Measurements from ENCODE around the gene NR4A3. TPM values are rescaled to one million over a fixed set of nuclear protein-coding genes. Genes with fewer than 3 reads are reported as not detected.

Gene NR4A3
- total RNA-seq, 2 experiments from 2014 or later = 112 to 113 TPM

DNA sequence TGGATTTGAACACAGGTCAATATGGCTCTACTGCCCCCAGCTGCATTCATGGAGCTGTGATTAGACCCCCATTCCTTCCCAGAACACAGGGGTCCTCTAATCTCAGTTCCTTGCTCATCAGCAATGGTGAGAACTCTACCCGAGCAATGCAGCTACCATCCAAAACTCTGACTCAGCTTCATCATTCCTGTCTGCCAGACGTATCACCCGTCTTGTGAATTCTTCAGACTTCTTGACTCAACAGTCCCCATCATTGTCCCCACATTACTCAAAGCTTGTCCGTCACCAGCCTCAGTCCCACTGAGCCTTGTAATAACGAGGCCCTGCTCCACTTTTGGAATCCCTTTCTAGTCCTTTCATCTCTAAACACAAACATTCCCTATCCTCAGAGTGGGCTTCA lies 48.4 kb downstream of the NR4A3 start:
- H3K27me3 Mint-ChIP-seq = no peaks in the 10 kb centered on the region
- H3K27ac Mint-ChIP-seq = no peak overlapping the region
- no peak for DNase-seq
- ChIA-PET CTCF (interaction anchor here (2.5 kb wide), 1 partner anchor 13 kb away, joined by 13 read pairs; no protein-coding TSS in a partner anchor), POLR2A (interaction anchor here (0.8 kb wide), 1 partner anchor 684 kb away, joined by 3 read pairs; no protein-coding TSS in a partner anchor)
- H3K9me3 Mint-ChIP-seq = no peaks in the 10 kb centered on the region
- peaks cover 24% of the 10 kb centered on the region for H3K4me1 Mint-ChIP-seq (ENCODE audit: low read depth)
- ATAC-seq = no peak
- TF ChIP-seq, protein P1, sequence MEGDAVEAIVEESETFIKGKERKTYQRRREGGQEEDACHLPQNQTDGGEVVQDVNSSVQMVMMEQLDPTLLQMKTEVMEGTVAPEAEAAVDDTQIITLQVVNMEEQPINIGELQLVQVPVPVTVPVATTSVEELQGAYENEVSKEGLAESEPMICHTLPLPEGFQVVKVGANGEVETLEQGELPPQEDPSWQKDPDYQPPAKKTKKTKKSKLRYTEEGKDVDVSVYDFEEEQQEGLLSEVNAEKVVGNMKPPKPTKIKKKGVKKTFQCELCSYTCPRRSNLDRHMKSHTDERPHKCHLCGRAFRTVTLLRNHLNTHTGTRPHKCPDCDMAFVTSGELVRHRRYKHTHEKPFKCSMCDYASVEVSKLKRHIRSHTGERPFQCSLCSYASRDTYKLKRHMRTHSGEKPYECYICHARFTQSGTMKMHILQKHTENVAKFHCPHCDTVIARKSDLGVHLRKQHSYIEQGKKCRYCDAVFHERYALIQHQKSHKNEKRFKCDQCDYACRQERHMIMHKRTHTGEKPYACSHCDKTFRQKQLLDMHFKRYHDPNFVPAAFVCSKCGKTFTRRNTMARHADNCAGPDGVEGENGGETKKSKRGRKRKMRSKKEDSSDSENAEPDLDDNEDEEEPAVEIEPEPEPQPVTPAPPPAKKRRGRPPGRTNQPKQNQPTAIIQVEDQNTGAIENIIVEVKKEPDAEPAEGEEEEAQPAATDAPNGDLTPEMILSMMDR (IDR thresholded peaks at IDR 0.05) = no peak
- H3K4me3 Mint-ChIP-seq = no peak overlapping the region
- intact Hi-C loops (cut with micrococcal nuclease) = no loop called here
- peaks cover 10% of the 10 kb centered on the region for H3K36me3 Mint-ChIP-seq (ENCODE audit: low read depth)

DNA sequence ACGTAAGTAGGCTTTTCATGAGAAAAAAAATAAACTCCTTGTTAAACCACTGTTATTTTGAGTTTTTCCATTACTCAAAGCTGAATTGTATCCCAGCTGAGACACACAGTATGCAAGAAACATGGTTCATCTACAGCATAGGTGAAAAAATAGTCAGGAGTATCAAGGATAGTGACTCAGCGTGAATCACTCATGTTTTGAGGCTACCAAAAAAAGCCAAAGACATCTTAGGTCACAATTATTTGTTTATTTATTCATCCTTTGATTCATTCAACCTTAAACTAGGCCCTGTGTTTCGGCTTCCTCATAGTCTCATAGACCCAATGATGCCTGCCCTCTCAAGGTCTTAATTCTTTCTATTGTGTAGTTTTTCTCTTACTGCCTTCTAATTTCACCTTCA lies 51.8 kb downstream of the NR4A3 start:
- TF ChIP-seq, protein P1 (IDR thresholded peaks at IDR 0.05) = no peak
- Mint-ChIP-seq H3K36me3 (ENCODE audit: low read depth) (no peaks in the 10 kb centered on the region), H3K4me3 (no peak overlapping the region), H3K9me3 (no peaks in the 10 kb centered on the region), H3K27me3 (peaks cover 3% of the 10 kb centered on the region), H3K27ac (no peak overlapping the region), H3K4me1 (ENCODE audit: low read depth) (peaks cover 14% of the 10 kb centered on the region)
- CTCF ChIA-PET = interaction anchor here (0.9 to 1.2 kb wide), 2 partner anchors 226 to 642 kb away, joined by 3 read pairs; no protein-coding TSS in a partner anchor
- POLR2A ChIA-PET = interaction anchor here (0.6 to 1.3 kb wide), 3 partner anchors 10 to 472 kb away, joined by 3 to 4 read pairs (median 3); no protein-coding TSS in a partner anchor
- DNase-seq (no peak), ATAC-seq (peak; percentile 55)
- intact Hi-C loops (cut with micrococcal nuclease) = no loop called here

DNA sequence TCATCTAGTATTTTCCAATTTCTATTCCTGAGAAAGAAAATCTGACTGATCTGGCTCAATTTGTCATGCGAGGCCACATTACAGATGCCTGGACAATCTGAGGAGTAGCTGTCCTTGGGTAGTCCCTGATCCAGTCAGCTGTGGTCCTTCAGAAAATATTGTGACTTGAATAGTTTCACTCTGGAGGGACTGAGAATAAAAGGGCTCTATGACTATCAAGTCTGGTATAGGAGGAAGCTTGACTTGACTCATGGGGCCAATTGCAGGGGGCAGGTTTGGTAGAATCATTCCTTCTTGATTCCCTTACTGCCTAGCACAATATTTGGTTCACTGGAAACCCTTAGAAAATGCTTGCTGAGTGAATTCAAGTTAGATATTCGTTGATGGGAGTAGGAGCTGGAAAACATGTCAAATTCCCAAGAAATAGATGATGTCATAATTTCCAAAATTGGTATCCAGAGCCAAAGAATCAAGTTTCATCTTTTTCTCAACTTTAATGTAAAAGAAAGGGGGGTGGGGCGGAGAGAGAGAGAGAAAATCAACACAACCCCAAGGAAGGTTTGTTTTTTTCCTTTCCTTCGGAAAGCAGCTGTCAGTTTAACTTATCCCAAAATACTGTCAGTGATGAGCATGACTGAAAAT lies 52.4 kb downstream of the NR4A3 start:
- no peaks in the 10 kb centered on the region for H3K9me3 Mint-ChIP-seq
- no peaks in the 10 kb centered on the region for H3K36me3 Mint-ChIP-seq (ENCODE audit: low read depth)
- no peak overlapping the region for H3K4me3 Mint-ChIP-seq
- ChIA-PET CTCF (interaction anchor here (0.9 to 1.2 kb wide), 2 partner anchors 226 to 643 kb away, joined by 3 read pairs; no protein-coding TSS in a partner anchor), POLR2A (interaction anchor here (0.6 kb wide), 1 partner anchor 472 kb away, joined by 3 read pairs; no protein-coding TSS in a partner anchor)
- intact Hi-C loops (cut with micrococcal nuclease) = no loop called here
- TF ChIP-seq, protein P1 (IDR thresholded peaks at IDR 0.05) = no peak
- H3K4me1 Mint-ChIP-seq (ENCODE audit: low read depth) = peaks cover 8% of the 10 kb centered on the region
- H3K27ac Mint-ChIP-seq = no peak overlapping the region
- ATAC-seq (peak; percentile 56), DNase-seq (no peak)
- peaks cover 3% of the 10 kb centered on the region for H3K27me3 Mint-ChIP-seq

DNA sequence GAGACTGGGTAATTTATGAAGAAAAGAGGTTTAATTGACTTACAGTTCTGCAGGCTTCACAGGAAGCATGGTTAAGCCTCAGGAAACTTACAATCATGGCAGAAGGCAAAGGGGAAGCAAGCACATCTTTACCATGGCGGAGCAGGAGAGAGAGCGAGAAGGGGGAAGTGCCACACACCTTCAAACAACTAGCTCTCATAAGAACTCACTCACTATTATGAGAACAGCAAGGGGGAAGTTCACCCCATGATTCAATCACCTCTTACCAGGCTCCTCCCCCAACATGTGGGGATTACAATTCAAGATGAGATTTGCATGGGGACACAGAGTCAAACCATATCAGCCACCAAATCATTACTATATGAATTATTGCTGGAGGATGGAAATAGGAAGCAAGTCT lies 54.5 kb downstream of the NR4A3 start:
- DNase-seq = no peak
- no peak overlapping the region for H3K27ac Mint-ChIP-seq
- H3K36me3 Mint-ChIP-seq (ENCODE audit: low read depth) = no peaks in the 10 kb centered on the region
- ChIA-PET CTCF (interaction anchor here (1.2 kb wide), 1 partner anchor 19 kb away, joined by 3 read pairs; no protein-coding TSS in a partner anchor), POLR2A (no interaction called here)
- H3K4me3 Mint-ChIP-seq = no peak overlapping the region
- no peaks in the 10 kb centered on the region for H3K9me3 Mint-ChIP-seq
- TF ChIP-seq, protein P1 (IDR thresholded peaks at IDR 0.05) = no peak
- no peak for ATAC-seq
- H3K4me1 Mint-ChIP-seq (ENCODE audit: low read depth) = peaks cover 8% of the 10 kb centered on the region
- H3K27me3 Mint-ChIP-seq = peaks cover 3% of the 10 kb centered on the region
- intact Hi-C loops (cut with micrococcal nuclease) = no loop called here

DNA sequence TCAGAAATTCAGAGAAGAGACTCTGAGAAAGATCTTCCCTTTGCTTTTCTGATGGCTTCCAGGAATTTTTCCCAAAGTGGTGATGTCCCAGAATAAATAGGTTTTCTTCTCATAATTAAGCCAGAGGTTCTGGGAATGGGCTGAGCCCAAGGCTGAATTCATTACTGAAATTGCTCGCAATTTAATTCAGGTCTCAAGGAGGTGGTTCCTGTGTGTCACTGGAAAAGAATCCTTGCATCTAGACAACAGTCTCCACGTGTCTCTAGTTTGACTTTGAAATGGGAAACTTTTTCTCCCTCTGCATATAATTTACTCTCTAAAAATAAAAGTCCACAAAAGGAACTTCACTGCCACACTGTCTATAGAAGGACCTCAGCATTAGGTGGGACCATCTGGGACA lies 57.0 kb downstream of the NR4A3 start:
- TF ChIP-seq, protein P1 (IDR thresholded peaks at IDR 0.05) = no peak
- Mint-ChIP-seq H3K4me3 (no peak overlapping the region), H3K9me3 (no peaks in the 10 kb centered on the region), H3K27me3 (peaks cover 3% of the 10 kb centered on the region), H3K27ac (no peak overlapping the region), H3K36me3 (ENCODE audit: low read depth) (no peaks in the 10 kb centered on the region), H3K4me1 (ENCODE audit: low read depth) (peaks cover 11% of the 10 kb centered on the region)
- DNase-seq (no peak), ATAC-seq (no peak)
- intact Hi-C loops (cut with micrococcal nuclease) = no loop called here
- CTCF ChIA-PET = no interaction called here
- POLR2A ChIA-PET = no interaction called here

Measured in activated CD8-positive, alpha-beta T cell treated with anti-CD3 and anti-CD28 coated beads for 36 hours (primary cell).